Activated CD4-positive, alpha-beta T cell treated with anti-CD3 and anti-CD28 coated beads, Interleukin-2, amount 50 U/mL, for 24 hours (primary cell): ENCODE measurements around the gene CFAP119.
A peak's percentile ranks its signal among the peaks of the same experiment; 100 is the strongest.
"Not testable (repeated sequence)": the region's sequence is repeated elsewhere in the genome, so short reads cannot be mapped to it uniquely, and the experiment has no call there.

Source experiments
- DNase-seq, 2 donors: peaks; one replicate each; pipeline ENCODE4 v3.0.0-alpha.2; 2020; ENCODE audit warnings: low read depth in 1 of 2, low spot score in 1 of 2

CFAP119 gene

DNA sequence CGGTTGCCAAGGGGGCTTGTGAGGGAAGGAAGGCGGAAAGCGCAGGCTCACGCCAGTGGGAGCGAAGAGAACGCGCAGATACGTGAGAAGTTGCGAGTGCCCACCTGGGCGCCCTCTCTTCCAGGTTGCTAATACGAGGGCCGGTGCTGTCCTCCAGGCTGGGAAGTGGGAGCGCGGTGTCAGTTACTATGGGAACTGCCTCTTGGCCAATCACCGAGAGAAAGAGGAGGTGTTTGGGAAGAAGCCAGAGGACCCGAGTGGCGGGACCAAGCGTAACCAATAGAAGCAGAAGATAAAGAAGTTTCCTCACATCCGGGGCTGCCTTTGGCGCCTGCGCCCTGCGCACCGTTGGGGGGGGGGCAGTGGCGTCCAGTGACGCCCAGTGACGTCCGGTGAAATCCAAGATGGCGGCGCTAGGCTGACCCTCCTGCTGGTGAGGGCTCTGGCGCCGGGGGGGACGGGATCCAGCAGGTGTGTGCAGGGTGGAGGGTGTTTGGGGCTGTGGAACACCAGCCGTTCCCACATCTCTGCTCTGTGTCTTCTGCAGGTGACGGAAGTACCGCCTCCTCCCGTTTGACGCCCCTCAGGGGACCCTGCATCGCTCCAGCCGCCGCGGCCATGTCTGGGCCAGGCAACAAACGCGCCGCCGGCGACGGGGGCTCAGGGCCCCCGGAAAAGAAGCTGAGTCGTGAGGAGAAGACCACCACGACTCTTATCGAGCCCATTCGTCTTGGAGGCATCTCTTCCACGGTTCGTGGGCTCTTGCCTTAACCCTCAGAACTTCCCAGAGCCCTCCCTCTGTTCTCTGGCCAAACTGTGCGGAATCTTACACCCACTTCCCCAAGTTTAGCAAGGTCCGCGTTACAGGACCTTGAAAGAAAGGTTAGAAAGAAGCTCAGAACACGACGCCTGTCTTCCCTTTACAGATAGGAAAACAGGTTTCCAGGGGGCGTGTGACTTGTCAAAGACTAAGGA lies at the start of gene CFAP119, which contains the start of gene RNF40:
Gene CFAP119 (minus strand): TSS at position 135 of the 975 bp plus-strand sequence. CDS start 314 bp downstream, outside the sequence.
Gene RNF40 (plus strand): TSS at position 395 of the 975 bp plus-strand sequence. CDS start 224 bp downstream, at position 619.
- peak; percentile 70 to 87 for DNase-seq

DNA sequence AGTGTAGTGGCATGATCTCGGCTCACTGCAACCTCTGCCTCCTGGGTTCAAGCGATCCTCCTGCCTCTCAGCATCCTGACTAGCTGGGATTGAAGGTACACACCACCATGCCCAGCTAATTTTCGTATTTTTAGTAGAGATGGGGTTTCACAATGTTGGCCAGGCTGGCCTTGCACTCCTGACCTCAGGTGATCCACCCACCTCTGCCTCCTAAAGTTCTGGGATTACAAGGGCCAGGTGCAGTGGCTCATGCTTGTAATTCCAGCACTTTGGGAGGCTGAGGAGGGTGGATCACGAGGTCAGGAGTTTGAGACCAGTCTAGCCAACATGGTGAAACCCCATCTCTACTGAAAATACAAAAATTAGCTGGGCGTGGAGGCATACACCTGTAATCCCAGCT lies 47.8 kb upstream of the CFAP119 start:
- not testable (repeated sequence) for DNase-seq

- DNase-seq: not testable (repeated sequence)
These were observed 47.1 kb upstream of the CFAP119 start for GRCh38 chr16:30808890-30809426.

DNA sequence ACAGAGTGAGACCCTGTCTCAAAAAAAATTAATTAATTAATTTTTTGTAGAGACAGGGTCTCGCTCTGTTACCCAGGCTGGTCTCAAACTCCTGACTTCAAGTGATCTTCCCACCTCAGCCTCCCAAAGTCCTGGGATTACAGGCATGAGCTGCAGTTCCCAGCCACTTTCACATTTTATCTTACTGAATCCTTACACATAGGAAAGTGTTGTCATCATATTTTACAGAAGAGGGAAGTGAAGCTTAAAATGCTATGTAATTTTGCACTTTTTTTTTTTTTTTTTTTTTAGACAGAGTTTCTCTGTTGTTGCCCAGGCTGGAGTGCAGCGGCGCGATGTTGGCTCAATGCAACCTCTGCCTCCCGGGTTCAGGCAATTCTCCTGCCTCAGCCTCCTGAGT lies 46.3 kb upstream of the CFAP119 start:
- DNase-seq: no peak

GRCh38 chr16:30805370-30806169 lies 43.7 kb upstream of the CFAP119 start:
- peak; percentile 39 to 46 for DNase-seq

DNA sequence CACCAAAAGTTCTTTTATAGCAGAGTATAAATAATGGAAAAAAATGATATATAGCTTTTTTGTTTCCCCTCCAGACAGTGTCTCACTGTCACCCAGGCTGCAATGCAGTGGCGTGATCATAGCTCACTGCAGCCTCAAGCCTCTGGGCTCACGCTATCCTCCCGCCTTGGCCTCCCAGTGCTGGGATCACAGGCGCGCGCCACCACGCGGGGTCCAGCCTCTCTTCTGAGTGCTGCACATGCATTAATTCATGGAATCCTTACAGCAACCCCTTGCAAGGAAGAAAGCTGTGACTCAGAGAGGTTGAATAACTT lies 43.2 kb upstream of the CFAP119 start:
- DNase-seq: no peak

- no peak for DNase-seq
These were observed 41.1 kb upstream of the CFAP119 start for GRCh38 chr16:30802936-30803335.

- no peak for DNase-seq
These were observed 35.9 kb upstream of the CFAP119 start for GRCh38 chr16:30797670-30798309.

DNA sequence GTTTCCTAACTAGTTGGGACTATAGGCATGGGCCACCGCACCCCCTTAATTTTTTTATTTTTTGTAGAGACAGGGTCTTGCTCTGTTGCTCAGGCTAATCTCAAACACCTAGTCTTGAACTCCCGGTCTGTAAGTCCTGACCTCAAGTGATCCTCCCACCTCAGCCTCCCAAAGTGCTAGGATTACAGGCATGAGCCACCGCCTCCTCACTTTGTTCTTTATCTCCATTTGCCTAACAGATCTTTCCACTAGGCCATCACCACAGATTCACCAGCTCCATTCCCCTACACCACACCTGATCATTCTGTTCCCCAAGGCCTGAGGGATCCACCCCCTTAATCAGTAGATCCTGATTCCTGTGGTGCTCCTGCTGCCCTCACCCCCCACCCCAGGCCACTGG lies 32.8 kb upstream of the CFAP119 start:
- no peak for DNase-seq

DNA sequence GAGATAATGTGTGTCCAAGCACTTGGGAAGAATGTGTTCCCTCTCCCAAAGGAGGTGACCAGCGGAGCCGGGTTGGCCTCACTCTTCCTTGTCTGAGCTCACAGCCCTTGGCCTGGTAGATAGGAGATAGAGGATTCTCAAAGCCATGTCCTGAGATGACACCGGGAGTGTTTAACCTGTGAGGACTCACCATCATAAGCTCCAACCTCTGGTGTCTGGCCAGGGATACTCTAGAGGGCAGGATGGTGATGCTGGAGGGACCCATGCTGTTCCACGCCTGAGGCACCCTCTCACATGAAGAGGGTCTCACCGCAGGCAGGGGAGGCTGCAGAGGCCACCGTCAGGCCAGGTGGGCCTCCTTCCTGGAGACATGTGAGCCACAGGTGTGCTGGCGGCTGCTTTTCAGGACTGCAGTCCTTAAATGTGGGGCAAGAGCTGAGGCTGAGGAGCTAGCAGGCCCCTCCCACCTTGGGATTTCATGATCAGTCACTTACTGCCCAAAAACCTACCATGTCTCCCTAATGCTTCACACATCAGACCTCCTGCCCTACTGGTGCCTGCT lies 31.7 kb upstream of the CFAP119 start:
- DNase-seq: no peak

- no peak for DNase-seq
These were observed 25.9 kb upstream of the CFAP119 start for GRCh38 chr16:30787613-30788378.

- no peak for DNase-seq
These were observed 25.2 kb upstream of the CFAP119 start, which contains the start of gene ZNF629 for GRCh38 chr16:30786936-30787612. ZNF629 (minus strand) TSS chr16:30787205; CDS start chr16:30784482, 2,723 bp downstream.

GRCh38 chr16:30786115-30786935 lies 24.5 kb upstream of the CFAP119 start:
- no peak for DNase-seq

- DNase-seq: no peak
These were observed 23.6 kb upstream of the CFAP119 start for GRCh38 chr16:30785126-30786106.

- DNase-seq: no peak
These were observed 22.4 kb upstream of the CFAP119 start for GRCh38 chr16:30784215-30784614.

- no peak for DNase-seq
These were observed 21.6 kb upstream of the CFAP119 start for GRCh38 chr16:30783280-30784109.
